Upper lobe of right lung (tissue), 1 donor: ENCODE data around the gene NOLC1. TPM values are rescaled to one million over a fixed set of nuclear protein-coding genes. Genes with fewer than 3 reads are reported as not detected.

Experiments used
- ATAC-seq: fragments of 200-7000 bp; cut with Tn5 transposase; one replicate; pipeline ENCODE4 v1.9.1; 2020; ENCODE audit warnings: mild to moderate bottlenecking, moderate library complexity
- DNase-seq: peaks from one replicate; pipeline ENCODE4 v3.0.0-alpha.2; 2020
- H3K27ac ChIP-seq: fragments of 200-600 bp; one replicate; pipeline ENCODE4 v1.8.0; 2022
- H3K27me3 ChIP-seq: fragments of 200-600 bp; one replicate; pipeline ENCODE4 v1.8.0; 2022; ENCODE audit warnings: mild to moderate bottlenecking
- H3K36me3 ChIP-seq: fragments of 200-600 bp; one replicate; pipeline ENCODE4 v1.8.0; 2022
- H3K4me1 ChIP-seq: fragments of 200-600 bp; one replicate; pipeline ENCODE4 v1.8.0; 2022
- H3K4me3 ChIP-seq: fragments of 200-600 bp; one replicate; pipeline ENCODE4 v1.8.0; 2022; ENCODE audit warnings: mild to moderate bottlenecking
- H3K9me3 ChIP-seq: fragments of 200-600 bp; one replicate; pipeline ENCODE4 v1.8.0; 2022
- CTCF ChIP-seq: fragments of 200-600 bp; IDR thresholded peaks from one replicate; pipeline ENCODE4 v1.8.0; 2022; ENCODE audit warnings: antibody characterized with exemption
- intact Hi-C: fragments of 100-400 bp; cut with DNase I; formaldehyde crosslinking; loops from one replicate; pipeline ENCODE4 v1.11.0; 2022
- total RNA-seq: library from RNA; stranded (reverse); fragmentation: NEBNext Ultra II Directional; extraction: Animal tissue kit (Norgen Biotek cat#: 25700); gene quantifications from one replicate; pipeline ENCODE4 v1.2.1, GENCODE V29; 2021
- donor health status: DM: no; HTN: yes; CAD: no; lungs with severe emphysema.

NOLC1 gene
- total RNA-seq, 1 donor from 2014 or later = 37.9 TPM

- Histone ChIP-seq H3K36me3 (no peaks in the 10 kb centered on the region), H3K9me3 (no peaks in the 10 kb centered on the region), H3K4me3 (peak overlapping the region; percentile 98), H3K27ac (peak overlapping the region; percentile 97), H3K4me1 (peaks cover 27% of the 10 kb centered on the region), H3K27me3 (no peaks in the 10 kb centered on the region)
- TF ChIP-seq CTCF = no peak
- no peak for DNase-seq
- ATAC-seq = no peak
- intact Hi-C loops = no loop called here
These were observed 20.0 kb upstream of the NOLC1 start for GRCh38 chr10:102132193-102132562.

- peak; percentile 90 for TF ChIP-seq CTCF
- Histone ChIP-seq H3K36me3 (peaks cover 2% of the 10 kb centered on the region), H3K4me3 (peak within 1 kb of the TSS; percentile 98), H3K27ac (peak within 1 kb of the TSS; percentile 97), H3K4me1 (peaks cover 27% of the 10 kb centered on the region), H3K27me3 (no peaks in the 10 kb centered on the region), H3K9me3 (no peaks in the 10 kb centered on the region)
- ATAC-seq (peak; percentile 93), DNase-seq (peak; percentile 99)
- intact Hi-C loops = no loop called here
These were observed 19.4 kb upstream of the NOLC1 start, which contains the start of gene PPRC1 for GRCh38 chr10:102132563-102133372. PPRC1 (plus strand) TSS chr10:102133040; CDS start chr10:102133069, 29 bp downstream.

- H3K4me3 ChIP-seq = peak overlapping the region; percentile 98
- TF ChIP-seq CTCF = no peak
- H3K27me3 ChIP-seq = no peaks in the 10 kb centered on the region
- peak; percentile 60 for ATAC-seq
- H3K27ac ChIP-seq = peak overlapping the region; percentile 97
- no peaks in the 10 kb centered on the region for H3K9me3 ChIP-seq
- DNase-seq = peak; percentile 90
- peaks cover 10% of the 10 kb centered on the region for H3K36me3 ChIP-seq
- peaks cover 27% of the 10 kb centered on the region for H3K4me1 ChIP-seq
- intact Hi-C loops = no loop called here
These were observed 18.6 kb upstream of the NOLC1 start for GRCh38 chr10:102133373-102134195.

- DNase-seq = no peak
These were observed 17.8 kb upstream of the NOLC1 start for GRCh38 chr10:102134416-102134815.

More at GRCh38 chr10:102134416-102134815, 17.8 kb upstream of the NOLC1 start:
- no peak for TF ChIP-seq CTCF
- Histone ChIP-seq H3K27ac (peak overlapping the region; percentile 97), H3K4me3 (peak overlapping the region; percentile 98), H3K9me3 (no peaks in the 10 kb centered on the region), H3K27me3 (no peaks in the 10 kb centered on the region), H3K36me3 (peaks cover 18% of the 10 kb centered on the region), H3K4me1 (peaks cover 27% of the 10 kb centered on the region)
- ATAC-seq = no peak
- intact Hi-C loops = no loop called here
